HG03558 (cell line): ENCODE data around the gene PSENEN.
A peak's percentile ranks its signal among the peaks of the same experiment; 100 is the strongest.

Experiments
- ATAC-seq: cut with Tn5 transposase; IDR thresholded peaks from one replicate; pipeline ENCODE4 v1.9.1; 2021; ENCODE audit warnings: moderate number of reproducible peaks; ENCODE audit not compliant: unreplicated experiment; ENCODE audit errors: extremely low read depth

The PSENEN gene

GRCh38 chr19:35746531-35746930, 1.1 kb downstream of the PSENEN start:
- ATAC-seq: no peak

- peak; percentile 57 for ATAC-seq
Observed at GRCh38 chr19:35748106-35749020, 2.9 kb downstream of the PSENEN start, which contains the start of gene LIN37. Gene LIN37 (plus strand): TSS chr19:35748576. CDS start chr19:35748725, 149 bp downstream.

GRCh38 chr19:35750167-35750566, 4.7 kb downstream of the PSENEN start:
- ATAC-seq: no peak

- ATAC-seq: no peak
Observed at GRCh38 chr19:35751839-35752745, 6.6 kb downstream of the PSENEN start.

GRCh38 chr19:35752746-35753350, 7.4 kb downstream of the PSENEN start:
- ATAC-seq: no peak

GRCh38 chr19:35753634-35754369, 8.4 kb downstream of the PSENEN start:
- no peak for ATAC-seq

- ATAC-seq: no peak
Observed at GRCh38 chr19:35754370-35755130, 9.1 kb downstream of the PSENEN start.

- ATAC-seq: no peak
Observed at GRCh38 chr19:35755131-35755549, 9.7 kb downstream of the PSENEN start.

GRCh38 chr19:35755550-35756376, 10.3 kb downstream of the PSENEN start:
- ATAC-seq: no peak

- ATAC-seq: no peak
Observed at GRCh38 chr19:35756377-35757230, 11.2 kb downstream of the PSENEN start, which contains the start of gene HSPB6. Gene HSPB6 (minus strand): TSS chr19:35757029. CDS start chr19:35757008, 21 bp downstream.

- ATAC-seq: no peak
Observed at GRCh38 chr19:35757231-35757748, 11.8 kb downstream of the PSENEN start.

- ATAC-seq: peak; percentile 77
Observed at GRCh38 chr19:35757749-35758608, 12.5 kb downstream of the PSENEN start, which contains the start of gene PROSER3. Gene PROSER3 (plus strand): TSS chr19:35758176. CDS start chr19:35758216, 40 bp downstream.

GRCh38 chr19:35759697-35760096, 14.2 kb downstream of the PSENEN start:
- no peak for ATAC-seq

GRCh38 chr19:35760711-35761349, 15.4 kb downstream of the PSENEN start:
- no peak for ATAC-seq
